Limb (tissue), 2 donors: ENCODE results near the gene FOXP1.
A peak's percentile ranks its signal among the peaks of the same experiment; 100 is the strongest.

Source experiments
- DNase-seq, 2 donors: peaks; one replicate each; pipeline ENCODE4 v3.0.0-alpha.2; 2016; ENCODE audit errors: extremely low spot score in 2 of 2

FOXP1 gene

GRCh38 chr3:71189480-71189879, 394.0 kb downstream of the FOXP1 start:
- DNase-seq, result no peak

GRCh38 chr3:71187715-71188114, 395.8 kb downstream of the FOXP1 start:
- DNase-seq, result no peak

DNA sequence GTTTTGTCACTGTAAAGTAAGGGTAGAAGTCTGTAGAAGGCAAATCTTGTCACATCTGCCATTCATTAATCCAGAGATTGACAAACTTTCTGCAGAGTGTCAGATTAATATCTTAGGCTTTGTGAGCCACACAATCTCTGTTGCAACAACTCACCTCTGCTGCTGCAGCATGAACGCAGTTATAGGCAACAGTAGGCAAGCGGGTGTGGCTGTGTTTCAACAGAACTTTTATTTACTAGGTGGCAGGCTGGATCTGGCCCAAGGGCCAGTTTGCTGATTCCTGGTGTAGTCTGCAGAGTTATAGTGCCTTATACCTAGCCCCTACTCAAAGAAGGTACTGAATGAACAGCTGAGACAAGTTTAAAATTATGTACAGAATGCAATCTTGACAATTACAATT, 396.7 kb downstream of the FOXP1 start:
- no peak for DNase-seq

- no peak for DNase-seq
Measured at GRCh38 chr3:71185733-71186455, 397.6 kb downstream of the FOXP1 start.

DNA sequence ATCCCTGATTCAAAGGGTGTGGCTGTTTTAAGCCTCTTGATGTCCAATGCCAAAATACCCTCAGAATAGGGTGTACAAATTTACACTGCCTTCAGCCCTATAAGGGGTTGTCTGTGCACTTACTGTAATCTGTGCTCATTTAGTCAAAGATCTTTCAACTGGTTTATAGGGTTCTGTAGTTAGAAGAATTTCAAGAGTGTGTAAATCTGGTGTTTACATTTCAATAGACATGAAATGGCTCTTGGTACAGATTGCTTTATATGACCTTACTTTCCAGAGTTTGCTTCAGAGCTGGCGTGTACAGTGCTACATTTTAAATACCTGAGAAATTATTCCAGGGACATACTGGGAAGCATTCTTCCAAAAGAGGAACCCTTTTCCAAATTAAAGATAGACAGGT, 399.3 kb downstream of the FOXP1 start:
- DNase-seq, result no peak

DNA sequence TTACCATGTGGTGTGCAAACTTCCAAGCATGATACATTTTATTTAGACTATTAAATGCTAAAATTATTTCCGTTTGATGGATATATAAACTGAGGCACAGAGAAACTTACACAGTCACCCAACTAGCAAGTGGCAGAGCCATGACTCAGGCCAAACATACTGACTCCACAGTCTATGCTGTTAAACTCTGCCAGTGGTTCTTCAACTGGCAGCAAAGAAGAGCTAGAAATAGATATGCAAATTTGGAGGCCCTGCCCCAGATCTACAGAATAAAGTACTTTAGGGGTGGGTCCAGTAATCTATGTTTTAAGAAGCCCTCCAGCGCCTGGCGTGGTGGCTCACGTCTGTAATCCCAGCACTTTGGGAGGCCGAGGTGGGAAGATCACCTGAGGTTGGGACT, 400.0 kb downstream of the FOXP1 start:
- no peak for DNase-seq

DNA sequence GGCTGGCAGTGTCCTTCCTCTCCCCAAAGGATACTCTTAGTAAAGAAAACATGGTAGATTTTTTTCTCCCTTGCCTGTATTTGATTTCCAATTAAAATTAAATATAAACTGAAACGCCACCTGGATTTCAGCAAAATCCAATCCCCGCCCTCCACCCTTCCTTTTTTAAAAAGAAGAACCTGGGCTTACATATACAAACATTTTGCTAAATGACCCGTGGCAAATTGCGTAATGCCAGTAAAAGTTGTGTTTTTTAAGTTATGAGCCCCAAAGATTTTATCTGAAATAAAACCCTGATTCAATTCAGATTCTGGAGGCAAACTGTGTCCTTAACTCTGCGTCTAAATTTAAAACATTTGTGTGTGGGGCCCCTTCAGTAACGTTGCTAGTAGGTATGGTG, 403.0 kb downstream of the FOXP1 start:
- DNase-seq, result no peak

DNA sequence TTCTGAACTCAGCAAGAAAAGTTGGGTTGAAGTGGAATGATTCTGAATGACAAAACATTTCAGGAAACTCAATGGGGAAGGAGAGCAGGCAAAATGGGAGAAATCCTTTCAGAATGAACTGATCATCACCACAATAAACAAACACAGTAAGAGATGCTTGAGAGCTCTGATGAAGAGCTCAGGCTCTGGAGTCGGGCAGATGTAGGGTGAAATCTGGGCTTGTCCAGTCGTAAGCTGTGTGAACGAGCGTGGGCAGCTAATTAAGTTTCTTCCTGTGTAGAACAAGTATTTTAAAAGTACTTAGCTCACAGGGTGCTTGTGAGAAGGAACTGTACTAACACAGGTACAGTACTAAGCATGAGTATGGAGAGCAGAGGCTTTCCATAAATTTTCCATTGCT, 406.2 kb downstream of the FOXP1 start:
- DNase-seq, result no peak

DNA sequence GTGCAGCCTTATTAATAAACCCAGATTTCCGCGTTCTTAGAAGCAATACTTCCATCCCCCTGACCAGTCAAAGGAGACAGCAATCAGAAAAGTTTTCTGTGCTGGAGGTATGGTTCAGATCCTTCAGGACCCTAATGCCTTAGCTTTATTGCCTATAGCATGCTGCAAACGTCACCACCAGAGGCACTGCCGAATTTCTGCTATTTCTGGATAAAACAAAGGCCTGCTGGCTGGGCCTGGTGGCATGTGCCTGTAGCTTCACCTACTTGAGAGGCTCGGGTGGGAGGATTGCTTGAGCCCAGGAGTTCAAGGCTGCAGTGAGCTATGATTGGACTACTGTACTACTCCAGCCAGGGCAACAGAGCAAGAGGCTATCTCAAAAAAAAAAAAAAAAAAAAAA, 407.2 kb downstream of the FOXP1 start:
- DNase-seq, result no peak

- no peak for DNase-seq
Measured at GRCh38 chr3:71175691-71176365, 407.7 kb downstream of the FOXP1 start.

DNA sequence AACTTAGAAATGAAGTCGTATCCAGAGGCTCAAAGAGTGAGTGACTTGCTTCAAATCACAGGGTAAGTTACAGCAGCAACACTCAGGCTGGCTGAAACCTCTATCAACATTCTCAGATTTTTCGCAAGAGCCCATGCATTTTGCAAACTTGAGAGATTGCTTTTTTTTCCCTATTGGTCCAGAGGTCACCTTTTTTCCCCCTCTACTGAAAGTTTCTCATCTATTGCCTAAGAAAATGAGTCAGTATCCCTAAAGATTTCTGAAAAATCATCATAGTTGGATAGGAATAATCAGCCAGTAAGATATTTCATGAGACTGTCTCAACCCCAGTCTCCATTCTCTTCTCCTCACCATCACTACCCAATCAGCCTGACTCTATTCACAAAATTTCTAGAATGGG, 410.6 kb downstream of the FOXP1 start:
- no peak for DNase-seq

GRCh38 chr3:71172189-71172588, 411.3 kb downstream of the FOXP1 start:
- no peak for DNase-seq

DNA sequence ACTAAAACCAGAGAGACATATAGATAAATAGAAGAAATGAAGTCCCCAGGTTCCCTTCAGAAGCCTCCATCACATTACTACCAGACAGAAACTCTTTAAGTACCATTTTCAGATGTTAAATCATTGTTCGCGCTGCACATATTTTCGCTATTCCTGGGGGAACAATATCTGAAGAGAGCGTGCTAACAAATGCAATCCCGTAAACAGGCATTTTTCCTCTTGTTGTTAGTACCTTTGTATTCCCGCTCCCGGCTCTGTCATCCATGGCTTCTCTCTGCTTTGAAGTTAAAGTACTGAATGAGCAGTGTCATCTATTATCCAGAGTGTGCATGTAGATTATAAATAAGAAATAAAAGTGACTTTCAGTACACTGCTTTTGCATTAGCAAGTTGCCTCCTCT, 412.3 kb downstream of the FOXP1 start:
- no peak for DNase-seq

DNA sequence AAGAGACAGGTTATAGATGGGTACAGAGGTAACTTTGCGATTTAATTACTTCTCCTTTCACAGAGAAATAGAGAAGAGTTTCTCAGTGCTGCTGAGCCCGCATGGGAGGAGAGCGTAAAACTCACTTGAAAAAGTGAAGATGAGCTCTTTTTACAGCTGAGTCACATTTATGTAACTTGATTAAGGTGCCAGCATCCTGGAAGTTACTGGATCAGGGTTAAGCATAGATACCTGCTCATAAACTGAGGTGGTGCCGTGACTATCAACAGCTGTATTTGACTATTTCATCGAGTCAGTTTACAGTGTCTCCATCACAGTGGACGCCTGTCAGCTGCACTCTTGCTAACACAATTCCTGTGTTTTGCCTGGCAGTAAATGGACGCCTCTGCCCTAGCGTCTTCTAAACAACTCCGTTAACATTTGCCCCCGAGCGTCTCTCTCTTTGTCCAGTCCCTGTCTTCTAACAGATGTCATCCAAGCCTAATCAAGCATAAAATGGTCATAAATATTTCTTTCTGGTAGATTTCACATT, 414.6 kb downstream of the FOXP1 start:
- peak in 1 of 2 donors; percentile 41 for DNase-seq

GRCh38 chr3:71168121-71168721, 415.3 kb downstream of the FOXP1 start:
- DNase-seq, result peak in 1 of 2 donors; percentile 34

DNA sequence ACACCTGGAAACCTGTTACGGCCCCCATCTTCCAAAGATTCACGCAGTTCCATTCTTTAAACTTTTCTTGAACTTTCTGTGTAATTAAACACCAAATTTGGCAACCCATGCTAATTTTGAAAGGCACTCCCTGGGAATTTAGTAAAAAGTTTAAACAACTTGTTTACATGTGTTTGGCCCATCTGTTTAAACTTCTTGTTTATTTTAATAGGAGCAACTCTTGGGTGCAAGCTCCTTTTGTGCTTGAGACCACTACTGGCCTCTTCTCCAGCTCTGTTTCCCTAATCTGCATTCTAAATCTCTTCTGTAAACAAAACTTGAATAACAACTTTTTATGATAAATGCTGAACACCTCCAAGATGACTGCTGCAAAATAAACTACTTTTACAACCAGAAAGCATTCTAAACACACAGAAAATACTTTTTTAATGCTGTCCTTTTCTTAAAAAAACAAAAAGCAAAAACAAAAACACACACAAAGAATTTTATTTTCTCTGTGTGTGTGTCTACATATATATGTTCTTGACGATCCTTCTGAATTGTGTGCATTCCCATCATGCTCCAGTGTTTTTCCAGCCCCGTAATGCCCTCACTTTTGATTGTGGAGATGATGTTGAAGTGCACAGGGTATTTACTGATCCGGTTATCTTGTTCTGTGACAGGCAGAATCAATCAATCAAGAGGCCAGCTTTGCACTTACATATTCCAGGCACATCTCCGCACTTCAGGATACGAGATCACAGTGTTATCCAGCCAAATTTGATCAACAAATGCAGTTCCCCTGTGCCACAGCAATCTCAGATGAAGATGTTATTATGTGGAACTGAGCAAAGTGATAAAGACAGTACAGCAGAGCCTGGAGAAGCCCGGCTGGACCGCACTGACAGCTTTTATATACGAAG, 416.9 kb downstream of the FOXP1 start:
- DNase-seq, result no peak

DNA sequence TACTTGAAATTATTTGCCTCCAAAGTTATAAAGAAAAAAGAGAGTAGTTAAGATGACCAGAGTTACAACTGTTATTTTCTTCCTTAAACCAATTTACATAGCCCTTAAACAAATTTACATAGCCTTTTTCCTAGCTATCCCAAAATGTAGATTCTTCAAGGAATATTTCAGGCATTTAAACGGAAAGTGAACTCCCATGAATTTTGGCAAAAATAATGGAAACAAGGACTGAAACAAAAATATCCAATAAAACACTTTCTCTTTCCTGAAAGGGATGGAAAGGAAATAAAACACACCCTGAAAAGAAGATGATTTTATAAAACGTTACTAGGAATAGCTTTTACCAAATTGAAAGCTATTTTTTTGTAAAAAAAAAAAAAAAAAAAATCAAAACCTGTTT, 418.6 kb downstream of the FOXP1 start:
- no peak for DNase-seq

DNA sequence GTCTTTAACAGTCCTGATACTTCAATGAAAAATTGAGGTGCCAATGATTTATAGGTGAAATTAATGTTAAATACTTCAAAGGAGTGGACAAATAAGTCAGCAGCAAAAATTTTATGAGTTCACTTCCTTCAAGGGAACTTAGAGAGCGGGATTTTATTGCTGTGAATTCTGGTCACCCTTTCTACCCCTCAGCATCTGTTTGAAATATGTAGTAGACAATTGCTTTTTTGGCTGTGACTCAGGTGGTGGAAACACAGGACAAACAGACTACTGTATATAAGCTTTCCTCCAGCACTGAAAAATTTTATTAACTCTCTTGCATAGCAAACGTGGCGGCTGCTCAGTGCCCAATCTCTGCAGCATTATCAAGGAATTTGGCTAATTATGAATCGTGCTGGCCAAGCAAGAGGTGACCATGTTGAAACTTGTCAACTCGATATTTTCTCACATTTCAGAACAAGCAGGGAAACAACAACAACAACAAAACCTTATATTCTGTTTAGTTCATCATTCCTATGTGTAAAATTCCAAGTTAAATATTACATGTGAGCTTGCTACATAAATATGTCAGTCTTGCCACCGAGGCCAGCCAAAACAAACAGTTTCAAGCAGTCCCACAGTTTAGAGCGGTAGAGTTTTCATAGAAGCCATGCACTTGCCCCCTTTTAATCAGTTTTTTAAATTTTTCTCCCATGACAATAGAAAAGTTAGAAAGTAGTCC, 420.2 kb downstream of the FOXP1 start:
- DNase-seq, result peak in 1 of 2 donors; percentile 60

DNA sequence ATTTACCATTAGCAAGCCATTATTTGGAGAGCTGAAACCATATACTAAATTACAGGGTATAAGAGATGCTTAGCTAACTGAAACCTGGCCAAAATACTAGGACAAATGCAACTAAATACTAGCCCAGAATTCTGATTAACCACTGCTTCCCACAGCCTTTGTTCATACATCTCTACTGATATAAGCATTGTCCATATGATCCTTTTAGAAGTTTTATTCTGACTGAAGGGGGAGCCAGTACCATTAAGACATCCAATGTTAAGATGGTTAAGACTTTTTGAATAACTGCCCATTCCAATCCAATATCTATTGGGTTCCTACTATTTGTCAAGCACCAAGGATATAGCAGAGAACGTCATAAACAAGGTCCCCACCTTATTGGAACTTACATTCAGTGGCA, 421.3 kb downstream of the FOXP1 start:
- DNase-seq, result no peak

DNA sequence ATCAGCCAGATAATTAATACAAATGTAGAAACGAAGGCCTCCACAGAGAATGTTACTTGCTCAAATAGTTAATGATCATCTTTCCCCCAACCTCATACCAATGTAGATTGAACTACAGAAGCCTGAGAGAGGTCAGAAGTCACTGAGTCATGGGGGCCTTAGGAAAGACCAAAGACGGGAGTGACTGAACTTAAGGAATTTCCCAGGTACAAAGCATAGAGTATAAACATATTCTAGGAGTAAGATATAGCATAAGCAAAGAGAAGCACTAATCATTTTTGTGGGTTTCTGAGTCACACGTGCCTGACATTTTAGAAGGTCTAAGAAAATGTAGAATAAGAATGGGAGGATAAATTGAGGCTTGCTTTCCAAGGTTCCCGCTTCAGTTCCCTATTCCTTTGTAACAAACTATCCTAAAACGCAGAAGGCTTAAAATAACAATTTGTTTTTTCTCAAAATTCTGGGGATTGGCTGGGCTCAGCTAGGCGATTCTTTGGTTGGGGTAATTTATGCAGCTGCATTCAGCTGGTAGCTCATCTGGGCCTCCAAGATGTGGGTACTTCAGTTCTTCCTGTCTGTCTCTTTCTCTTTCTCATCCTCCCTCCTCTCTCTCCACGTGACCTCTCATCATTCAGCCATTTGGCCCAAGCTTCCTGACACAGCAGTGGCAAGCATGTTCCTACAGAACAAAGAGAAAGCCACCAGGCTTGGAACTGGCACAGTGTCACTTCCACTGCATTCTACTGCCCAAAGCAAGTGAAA, 422.6 kb downstream of the FOXP1 start:
- DNase-seq, result no peak
